ENCODE measurements around the gene PLSCR5.

PLSCR5 gene, protein sequence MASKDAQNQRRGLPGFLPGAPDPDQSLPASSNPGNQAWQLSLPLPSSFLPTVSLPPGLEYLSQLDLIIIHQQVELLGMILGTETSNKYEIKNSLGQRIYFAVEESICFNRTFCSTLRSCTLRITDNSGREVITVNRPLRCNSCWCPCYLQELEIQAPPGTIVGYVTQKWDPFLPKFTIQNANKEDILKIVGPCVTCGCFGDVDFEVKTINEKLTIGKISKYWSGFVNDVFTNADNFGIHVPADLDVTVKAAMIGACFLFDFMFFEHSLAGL

GRCh38 chr3:146605106-146605505 lies at the start of gene PLSCR5:
PLSCR5 (minus strand) TSS chr3:146605346; CDS start chr3:146605212, 134 bp downstream.
- Histone ChIP-seq H3K4me3 (IDR thresholded peaks at IDR 0.05; ENCODE audit: insufficient read depth, low read depth, low read length) (no peak within 1 kb of the TSS), H4K20me1 (ENCODE audit: insufficient read depth) (no peaks in the 10 kb centered on the region), H3K4me1 (ENCODE audit: low read depth, poor library complexity, severe bottlenecking) (no peaks in the 10 kb centered on the region), H3K9ac (no peak within 1 kb of the TSS), H3K27ac (no peak within 1 kb of the TSS), H2AFZ (ENCODE audit: low read depth) (no peak within 1 kb of the TSS), H3K36me3 (ENCODE audit: insufficient read depth) (no peaks in the 10 kb centered on the region), H3K4me2 (no peak within 1 kb of the TSS), H3K79me2 (ENCODE audit: insufficient read depth, low read depth) (no peaks in the 10 kb centered on the region), H3K27me3 (ENCODE audit: insufficient read depth, low read depth) (no peaks in the 10 kb centered on the region)
- TF ChIP-seq, protein P1, sequence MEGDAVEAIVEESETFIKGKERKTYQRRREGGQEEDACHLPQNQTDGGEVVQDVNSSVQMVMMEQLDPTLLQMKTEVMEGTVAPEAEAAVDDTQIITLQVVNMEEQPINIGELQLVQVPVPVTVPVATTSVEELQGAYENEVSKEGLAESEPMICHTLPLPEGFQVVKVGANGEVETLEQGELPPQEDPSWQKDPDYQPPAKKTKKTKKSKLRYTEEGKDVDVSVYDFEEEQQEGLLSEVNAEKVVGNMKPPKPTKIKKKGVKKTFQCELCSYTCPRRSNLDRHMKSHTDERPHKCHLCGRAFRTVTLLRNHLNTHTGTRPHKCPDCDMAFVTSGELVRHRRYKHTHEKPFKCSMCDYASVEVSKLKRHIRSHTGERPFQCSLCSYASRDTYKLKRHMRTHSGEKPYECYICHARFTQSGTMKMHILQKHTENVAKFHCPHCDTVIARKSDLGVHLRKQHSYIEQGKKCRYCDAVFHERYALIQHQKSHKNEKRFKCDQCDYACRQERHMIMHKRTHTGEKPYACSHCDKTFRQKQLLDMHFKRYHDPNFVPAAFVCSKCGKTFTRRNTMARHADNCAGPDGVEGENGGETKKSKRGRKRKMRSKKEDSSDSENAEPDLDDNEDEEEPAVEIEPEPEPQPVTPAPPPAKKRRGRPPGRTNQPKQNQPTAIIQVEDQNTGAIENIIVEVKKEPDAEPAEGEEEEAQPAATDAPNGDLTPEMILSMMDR (conservative IDR thresholded peaks at IDR 0.05; ENCODE audit: low read depth, low read length), result no peak

GRCh38 chr3:146653978-146654377 lies 48.8 kb upstream of the PLSCR5 start:
- no peak overlapping the region for H3K4me3 ChIP-seq (IDR thresholded peaks at IDR 0.05; ENCODE audit: insufficient read depth, low read depth, low read length)

DNA sequence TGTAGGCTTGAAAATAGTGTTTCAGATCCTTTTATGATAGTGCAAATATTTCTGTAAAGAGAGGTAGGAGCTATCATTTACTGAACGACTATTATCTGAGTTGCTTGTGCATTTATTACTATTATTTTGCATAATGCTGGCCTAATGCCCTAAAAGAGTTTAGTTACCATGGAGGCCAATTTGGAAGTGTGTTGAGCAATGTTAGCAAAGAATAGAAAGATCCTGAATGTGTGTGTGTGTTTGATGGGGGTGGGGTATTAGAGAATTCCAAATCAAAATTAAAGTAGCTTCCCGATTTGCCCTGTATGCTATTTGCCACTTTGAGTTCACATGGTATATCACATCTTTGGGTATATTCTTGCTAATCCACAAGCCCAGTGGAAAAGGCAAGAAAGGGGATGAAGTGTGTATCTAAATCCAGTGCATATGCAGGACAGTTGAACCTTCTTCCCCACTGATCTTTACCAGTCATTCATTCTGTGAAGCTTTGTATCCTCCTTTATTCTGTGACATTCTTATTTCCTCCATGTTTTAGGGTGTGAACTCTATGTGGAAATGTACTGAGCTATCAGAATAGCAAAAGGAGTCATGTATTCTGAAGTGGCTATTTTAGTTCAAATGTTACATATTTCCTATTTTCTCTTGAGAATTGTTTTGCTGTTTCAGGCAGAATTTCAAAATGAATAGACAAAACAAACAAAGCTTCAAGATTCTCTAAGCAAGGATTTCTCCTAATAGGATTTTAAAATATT lies 45.7 kb upstream of the PLSCR5 start:
- Histone ChIP-seq H4K20me1 (ENCODE audit: insufficient read depth) (no peaks in the 10 kb centered on the region), H3K79me2 (ENCODE audit: insufficient read depth, low read depth) (no peaks in the 10 kb centered on the region), H2AFZ (ENCODE audit: low read depth) (no peak overlapping the region), H3K27me3 (ENCODE audit: insufficient read depth, low read depth) (no peaks in the 10 kb centered on the region), H3K4me1 (ENCODE audit: low read depth, poor library complexity, severe bottlenecking) (no peaks in the 10 kb centered on the region), H3K27ac (no peak overlapping the region), H3K36me3 (ENCODE audit: insufficient read depth) (no peaks in the 10 kb centered on the region), H3K4me3 (IDR thresholded peaks at IDR 0.05; ENCODE audit: insufficient read depth, low read depth, low read length) (no peak overlapping the region), H3K4me2 (no peak overlapping the region), H3K9ac (no peak overlapping the region)
- TF ChIP-seq, protein P1 (conservative IDR thresholded peaks at IDR 0.05; ENCODE audit: low read depth, low read length), result no peak

More at GRCh38 chr3:146653978-146654377, 48.8 kb upstream of the PLSCR5 start:
- no peaks in the 10 kb centered on the region for H3K27me3 ChIP-seq (ENCODE audit: insufficient read depth, low read depth)
- no peaks in the 10 kb centered on the region for H3K79me2 ChIP-seq (ENCODE audit: insufficient read depth, low read depth)
- no peaks in the 10 kb centered on the region for H3K4me1 ChIP-seq (ENCODE audit: low read depth, poor library complexity, severe bottlenecking)
- TF ChIP-seq, protein P1 (conservative IDR thresholded peaks at IDR 0.05; ENCODE audit: low read depth, low read length), result no peak
- H3K4me2 ChIP-seq, result no peak overlapping the region
- no peak overlapping the region for H3K9ac ChIP-seq
- no peak overlapping the region for H2AFZ ChIP-seq (ENCODE audit: low read depth)
- H4K20me1 ChIP-seq (ENCODE audit: insufficient read depth), result no peaks in the 10 kb centered on the region
- H3K27ac ChIP-seq, result no peak overlapping the region
- H3K36me3 ChIP-seq (ENCODE audit: insufficient read depth), result no peaks in the 10 kb centered on the region

GRCh38 chr3:146646261-146646660 lies 41.1 kb upstream of the PLSCR5 start:
- no peaks in the 10 kb centered on the region for H3K27me3 ChIP-seq (ENCODE audit: insufficient read depth, low read depth)
- no peak overlapping the region for H3K9ac ChIP-seq
- TF ChIP-seq, protein P1 (conservative IDR thresholded peaks at IDR 0.05; ENCODE audit: low read depth, low read length), result no peak
- H4K20me1 ChIP-seq (ENCODE audit: insufficient read depth), result no peaks in the 10 kb centered on the region
- H3K36me3 ChIP-seq (ENCODE audit: insufficient read depth), result no peaks in the 10 kb centered on the region
- H3K4me3 ChIP-seq (IDR thresholded peaks at IDR 0.05; ENCODE audit: insufficient read depth, low read depth, low read length), result no peak overlapping the region
- no peak overlapping the region for H3K4me2 ChIP-seq
- H3K79me2 ChIP-seq (ENCODE audit: insufficient read depth, low read depth), result no peaks in the 10 kb centered on the region
- no peak overlapping the region for H2AFZ ChIP-seq (ENCODE audit: low read depth)
- H3K27ac ChIP-seq, result no peak overlapping the region
- no peaks in the 10 kb centered on the region for H3K4me1 ChIP-seq (ENCODE audit: low read depth, poor library complexity, severe bottlenecking)
